ENCODE measurements around the gene SPATA3. TPM values are rescaled to one million over a fixed set of nuclear protein-coding genes. Genes with fewer than 3 reads are reported as not detected.

The SPATA3 gene
- total and polyA plus RNA-seq, 2 of the 8 experiments (the other 6 are each of a cell fraction or from before 2014, with no cell fraction given): not detected

DNA sequence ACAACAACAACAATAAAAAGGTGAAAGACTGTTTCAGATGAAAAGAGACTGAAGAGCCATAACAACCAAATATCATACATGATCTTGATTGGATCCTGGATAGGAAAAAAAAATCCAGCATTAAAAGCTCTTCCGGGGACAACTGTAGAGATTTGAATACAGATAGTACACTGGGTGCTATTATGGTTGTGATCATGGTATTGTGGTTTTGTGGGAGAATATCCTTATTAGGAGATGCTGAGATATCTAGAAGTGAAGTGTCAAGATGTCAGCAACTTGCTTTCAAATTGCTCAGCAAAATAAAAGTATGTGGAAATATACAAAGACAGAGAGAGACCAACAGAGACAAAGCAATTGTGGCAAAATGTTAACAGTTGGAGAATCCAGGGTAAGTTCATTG is 15.5 kb upstream of the SPATA3 start:
- H4K8ac ChIP-seq (ENCODE audit: extremely low read depth, insufficient read depth, low read length): no peak overlapping the region
- H3K9me3 ChIP-seq (ENCODE audit: insufficient read depth in 2 of 2, low read depth in 1 of 2, low read length in 1 of 2): no peaks in the 10 kb centered on the region
- no peak overlapping the region for H2BK20ac ChIP-seq (ENCODE audit: low read length)
- no peak overlapping the region for H3K4me2 ChIP-seq (ENCODE audit: insufficient read depth in 1 of 2, low read depth in 2 of 2, low read length in 2 of 2)
- no peak overlapping the region for H3K23ac ChIP-seq (ENCODE audit: insufficient read length)
- H3K36me3 ChIP-seq (ENCODE audit: control insufficient read depth in 2 of 4, insufficient read depth in 4 of 4, low read length in 3 of 4): no peaks in the 10 kb centered on the region
- no peak overlapping the region for H2BK12ac ChIP-seq (ENCODE audit: low read depth, low read length)
- no peaks in the 10 kb centered on the region for H3K79me2 ChIP-seq (ENCODE audit: control insufficient read depth in 1 of 2, insufficient read depth in 2 of 2, low read length in 2 of 2)
- H3K9ac ChIP-seq (replicated peaks in 1 of 4; ENCODE audit: extremely low read depth in 1 of 4, low read depth in 3 of 4, low read length in 3 of 4): no peak overlapping the region
- no peak overlapping the region for H4K91ac ChIP-seq (replicated peaks; ENCODE audit: insufficient read length, low read length)
- DNase-seq (ENCODE audit: low read depth in 1 of 2, low spot score in 2 of 2) (no peak), FAIRE-seq (no peak)
- ChIA-PET CTCF (ENCODE audit: partially characterized antibody) (interaction anchor here (11.0 kb wide), 1 partner anchor 80 kb away, joined by 136 read pairs; no protein-coding TSS in a partner anchor), POLR2A (ENCODE audit: partially characterized antibody) (no interaction called here)
- H3K79me1 ChIP-seq (ENCODE audit: low read depth, low read length): no peaks in the 10 kb centered on the region
- no peak overlapping the region for H4K5ac ChIP-seq (ENCODE audit: insufficient read length, low read depth, low read length)
- H2BK5ac ChIP-seq (ENCODE audit: low read depth, low read length): no peak overlapping the region
- no peaks in the 10 kb centered on the region; a peak in 1 of 7 replicates for H3K27me3 ChIP-seq (replicated peaks in 1 of 4; ENCODE audit: control insufficient read depth in 3 of 4, extremely low read depth in 1 of 4, insufficient read depth in 3 of 4, low read length in 3 of 4)
- H3K56ac ChIP-seq (replicated peaks; ENCODE audit: insufficient read length, low read depth, low read length): no peak overlapping the region
- H3K14ac ChIP-seq (ENCODE audit: insufficient read length): no peak overlapping the region
- no peak overlapping the region for H3K4ac ChIP-seq (replicated peaks; ENCODE audit: insufficient read length, low read depth, low read length)
- no peak overlapping the region for H2BK15ac ChIP-seq (ENCODE audit: low read length)
- H2BK120ac ChIP-seq (replicated peaks; ENCODE audit: low read depth, low read length): no peak overlapping the region
- H4K20me1 ChIP-seq (replicated peaks in 1 of 2; ENCODE audit: control insufficient read depth in 1 of 2, insufficient read depth in 2 of 2, low read length in 2 of 2): no peaks in the 10 kb centered on the region
- H3K18ac ChIP-seq (ENCODE audit: extremely low read depth, low read length): no peak overlapping the region
- TF ChIP-seq JUND (IDR thresholded peaks at IDR 0.05; ENCODE audit: low read length): no peak
- TF ChIP-seq PHF8 (conservative IDR thresholded peaks at IDR 0.05; ENCODE audit: low read depth, low read length): no peak
- no peak for TF ChIP-seq TCF12 (IDR thresholded peaks at IDR 0.05; ENCODE audit: low read depth, low read length)
- TF ChIP-seq RXRA (IDR thresholded peaks at IDR 0.05; ENCODE audit: insufficient read depth, low read depth, low read length): no peak
- TF ChIP-seq, protein P1, sequence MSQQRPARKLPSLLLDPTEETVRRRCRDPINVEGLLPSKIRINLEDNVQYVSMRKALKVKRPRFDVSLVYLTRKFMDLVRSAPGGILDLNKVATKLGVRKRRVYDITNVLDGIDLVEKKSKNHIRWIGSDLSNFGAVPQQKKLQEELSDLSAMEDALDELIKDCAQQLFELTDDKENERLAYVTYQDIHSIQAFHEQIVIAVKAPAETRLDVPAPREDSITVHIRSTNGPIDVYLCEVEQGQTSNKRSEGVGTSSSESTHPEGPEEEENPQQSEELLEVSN (IDR thresholded peaks at IDR 0.05): no peak
- no peak for TF ChIP-seq ZNF274 (IDR thresholded peaks at IDR 0.05; ENCODE audit: borderline replicate concordance, extremely low read depth, low read length)
- TF ChIP-seq NANOG (IDR thresholded peaks at IDR 0.05; ENCODE audit: insufficient read depth, low read depth, low read length, poor library complexity, severe bottlenecking): no peak
- TF ChIP-seq CHD2 (IDR thresholded peaks at IDR 0.05; ENCODE audit: low read length): no peak
- H3K4me1 ChIP-seq (replicated peaks in 1 of 4; ENCODE audit: control insufficient read depth in 3 of 4, insufficient read depth in 4 of 4, low read length in 3 of 4): peaks cover 0 to 6% (median 2%) of the 10 kb centered on the region in 4 experiments; a peak in 4 of 7 replicates
- 90% methylated on average over 1 of the region's 1 CpG; no CpG with 5 or more reads in 1 of the 2 experiments for WGBS, 2 experiments (ENCODE audit: extremely low coverage in 1 of 2, insufficient coverage in 1 of 2, insufficient read length in 1 of 2, insufficient replicate concordance in 2 of 2, low coverage in 1 of 2, low lambda C conversion rate in 2 of 2, missing lambda C conversion rate in 1 of 2)
- no peak overlapping the region for H3K27ac ChIP-seq (ENCODE audit: low read depth, low read length)
- no peak overlapping the region for H2AFZ ChIP-seq (ENCODE audit: low read length)
- H2AK5ac ChIP-seq (ENCODE audit: low read depth, low read length): no peak overlapping the region
- H3K23me2 ChIP-seq (ENCODE audit: low read depth, low read length): no peaks in the 10 kb centered on the region; the same call in 1 of the 2 replicates
- H3K4me3 ChIP-seq (ENCODE audit: extremely low read depth in 1 of 4, insufficient read depth in 2 of 4, low read depth in 3 of 4, low read length in 4 of 4): no peak overlapping the region
